COR-L47 (cell line): ENCODE measurements around the gene SRP9.
"Not testable (repeated sequence)": the region's sequence is repeated elsewhere in the genome, so short reads cannot be mapped to it uniquely, and the experiment has no call there.

Experiments
- DNase-seq: peaks from one replicate; lab custom pipeline; 2025; lab: John Stamatoyannopoulos, UW

SRP9 gene

DNA sequence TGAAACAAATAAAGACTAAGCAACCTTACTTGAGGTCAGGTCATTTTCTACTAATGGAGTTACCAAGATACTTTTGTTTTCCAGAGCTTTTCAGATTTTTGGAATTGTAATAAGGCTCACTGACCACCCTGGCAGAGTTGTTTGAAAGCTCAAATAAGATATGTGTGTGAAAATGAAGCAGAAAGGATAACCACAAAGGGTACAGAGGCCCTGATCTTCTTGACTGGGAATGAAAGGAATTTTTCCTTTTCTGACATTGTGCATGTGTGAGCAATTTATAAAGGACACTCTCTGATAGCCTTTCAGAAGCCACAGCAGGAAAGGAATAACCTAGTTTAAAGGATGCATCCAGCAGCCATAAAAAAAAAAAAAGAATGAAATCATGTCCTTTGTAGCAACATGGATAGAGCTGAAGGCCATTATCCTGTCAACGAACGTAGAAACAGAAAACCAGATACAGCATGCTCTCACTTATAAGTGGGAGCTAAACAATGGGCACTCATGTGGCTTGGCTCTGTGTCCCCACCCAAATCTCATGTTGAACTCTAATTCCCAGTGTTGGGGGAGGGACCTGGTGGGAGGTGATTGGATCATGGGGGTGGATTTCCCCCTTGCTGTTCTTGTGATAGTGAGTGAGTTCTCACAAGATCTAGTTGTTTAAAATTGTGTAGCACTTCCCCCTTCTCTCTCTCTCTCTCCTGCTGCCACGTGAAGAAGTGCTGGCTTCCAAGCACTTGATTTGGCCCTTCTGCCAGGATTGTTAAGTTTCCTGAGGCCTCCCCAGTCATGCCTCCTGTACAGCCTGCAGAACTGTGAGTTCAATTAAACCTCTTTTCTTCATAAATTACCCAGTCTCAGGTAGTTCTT is 3.1 kb upstream of the SRP9 start:
- no peak for DNase-seq

DNA sequence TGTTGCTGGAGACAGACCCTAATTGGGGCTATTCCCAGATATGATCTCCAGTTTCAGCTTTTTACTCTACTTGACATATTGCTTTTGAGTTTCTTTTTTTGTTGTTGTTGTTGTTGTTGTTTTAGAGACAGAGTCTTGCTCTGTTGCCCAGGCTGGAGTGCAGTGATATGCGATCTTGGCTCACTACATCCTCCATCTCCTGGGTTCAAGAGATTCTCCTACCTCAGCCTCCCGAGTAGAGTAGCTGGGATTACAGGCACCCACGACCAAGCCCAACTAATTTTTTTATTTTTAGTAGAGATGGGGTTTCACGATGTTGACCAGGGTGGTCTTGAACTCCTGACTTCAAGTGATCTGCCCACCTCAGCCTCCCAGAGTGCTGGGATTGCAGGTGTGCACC is 1.3 kb upstream of the SRP9 start:
- DNase-seq = no peak

GRCh38 chr1:225777058-225777582 is 506 bp upstream of the SRP9 start:
- DNase-seq = no peak

DNA sequence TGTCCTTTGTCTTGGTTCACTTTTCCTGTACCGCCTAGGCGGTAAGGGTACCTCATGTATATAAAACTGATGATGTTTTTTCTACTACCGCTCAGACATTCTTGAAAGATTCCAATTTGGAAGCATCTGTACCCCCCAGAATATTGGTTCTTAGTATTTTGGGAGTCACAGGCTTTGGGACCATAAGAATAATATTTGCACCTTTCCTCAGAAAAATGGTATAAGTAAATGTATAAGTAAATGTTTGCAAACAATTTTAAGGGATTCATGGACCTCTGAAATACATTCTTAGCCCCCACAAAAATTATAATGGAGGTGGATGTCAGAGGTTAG is 677 bp downstream of the SRP9 start:
- DNase-seq = no peak

DNA sequence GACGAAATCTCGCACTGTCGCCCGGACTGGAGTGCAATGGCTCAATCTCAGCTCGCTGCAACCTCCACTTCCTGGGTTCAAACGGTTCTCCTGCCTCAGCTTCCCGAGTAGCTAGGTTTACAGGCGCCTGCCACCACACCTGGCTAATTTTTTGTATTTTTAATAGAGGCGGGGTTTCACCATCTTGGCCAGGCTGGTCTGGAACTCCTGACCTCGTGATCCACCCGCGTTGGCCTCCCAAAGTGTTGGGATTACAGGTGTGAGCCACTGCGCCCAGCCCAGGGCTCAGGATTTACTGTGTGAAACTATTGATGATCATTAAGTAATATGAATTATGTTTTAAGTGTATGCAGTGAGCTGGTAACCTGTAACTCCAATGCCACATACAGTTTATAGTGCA is 1.5 kb downstream of the SRP9 start:
- DNase-seq = not testable (repeated sequence)

DNA sequence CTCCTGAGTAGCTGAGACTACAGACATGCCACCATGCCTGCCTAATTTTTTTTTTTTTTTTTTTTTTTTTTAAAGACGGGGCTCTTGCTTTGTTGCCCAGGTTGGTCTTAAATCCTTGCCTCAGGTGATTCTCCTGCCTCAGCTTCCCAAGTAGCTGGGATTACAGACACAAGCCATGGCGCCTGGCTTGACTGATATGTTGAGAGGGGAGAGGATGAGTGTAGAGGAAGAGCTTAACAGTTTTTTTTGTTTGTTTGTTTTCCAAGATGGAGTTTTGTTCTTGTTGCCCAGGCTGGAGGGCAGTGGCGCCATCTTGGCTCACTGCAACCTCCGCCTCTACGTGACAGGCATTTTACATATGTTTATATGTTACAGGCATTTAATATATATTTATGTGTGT is 2.5 kb downstream of the SRP9 start:
- no peak for DNase-seq

- no peak for DNase-seq
Measured at GRCh38 chr1:225780630-225781029, 3.0 kb downstream of the SRP9 start.

GRCh38 chr1:225789142-225789541 is 11.5 kb downstream of the SRP9 start:
- not testable (repeated sequence) for DNase-seq

- DNase-seq = no peak
Measured at GRCh38 chr1:225794954-225795353, 17.3 kb downstream of the SRP9 start.

DNA sequence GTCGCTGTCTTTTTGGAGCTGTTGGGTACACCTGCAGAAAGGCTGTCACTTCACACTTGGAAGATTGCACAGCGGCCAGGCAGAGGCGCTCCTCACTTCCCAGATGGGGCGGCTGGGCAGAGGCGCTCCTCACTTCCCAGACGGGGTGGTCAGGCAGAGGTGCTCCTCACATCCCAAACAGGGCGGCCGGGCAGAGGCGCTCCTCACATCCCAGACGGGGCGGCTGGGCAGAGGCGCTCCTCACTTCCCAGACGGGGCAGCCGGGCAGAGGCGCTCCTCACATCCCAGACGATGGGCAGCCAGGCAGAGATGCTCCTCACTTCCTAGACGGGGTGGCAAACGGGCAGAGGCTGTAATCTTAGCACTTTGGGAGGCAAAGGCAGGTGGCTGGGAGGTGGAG is 18.5 kb downstream of the SRP9 start:
- DNase-seq = not testable (repeated sequence)

- not testable (repeated sequence) for DNase-seq
Measured at GRCh38 chr1:225801146-225801545, 23.5 kb downstream of the SRP9 start.

DNA sequence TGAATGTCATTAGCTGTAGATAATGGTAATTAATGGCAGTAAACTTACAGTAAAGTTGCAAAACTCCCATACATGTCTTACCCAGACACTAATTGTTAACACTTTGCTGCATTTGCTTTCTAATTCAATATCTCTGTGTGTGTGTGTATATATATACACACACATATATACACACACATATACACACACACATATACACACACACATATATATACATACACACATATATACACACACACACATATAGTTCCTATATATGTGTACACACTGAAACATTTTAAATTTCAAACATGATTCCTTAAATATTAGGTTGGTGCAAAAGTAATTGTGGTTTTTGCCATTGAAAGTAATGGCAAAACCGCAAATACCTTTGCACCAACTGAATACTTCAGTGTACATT is 28.6 kb downstream of the SRP9 start:
- DNase-seq = no peak

DNA sequence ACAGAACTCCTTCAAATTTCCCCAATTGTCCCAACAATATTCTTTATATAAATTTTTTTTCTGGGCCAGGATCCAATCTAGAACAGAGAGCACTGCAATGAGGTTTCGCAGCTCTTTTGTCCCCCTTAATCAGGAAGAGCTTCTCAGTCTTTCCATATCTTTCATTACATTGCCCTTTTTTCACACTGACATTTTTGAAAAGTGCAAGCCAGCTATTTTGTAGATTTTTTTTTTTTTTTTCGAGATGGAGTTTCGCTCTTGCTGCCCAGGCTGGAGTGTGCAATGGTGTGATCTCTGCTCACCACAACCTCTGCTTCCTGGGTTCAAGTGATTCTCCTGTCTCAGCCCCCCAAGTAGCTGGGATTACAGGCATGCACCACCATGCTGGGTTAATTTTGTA is 29.1 kb downstream of the SRP9 start:
- not testable (repeated sequence) for DNase-seq

GRCh38 chr1:225808136-225808535 is 30.5 kb downstream of the SRP9 start:
- no peak for DNase-seq

DNA sequence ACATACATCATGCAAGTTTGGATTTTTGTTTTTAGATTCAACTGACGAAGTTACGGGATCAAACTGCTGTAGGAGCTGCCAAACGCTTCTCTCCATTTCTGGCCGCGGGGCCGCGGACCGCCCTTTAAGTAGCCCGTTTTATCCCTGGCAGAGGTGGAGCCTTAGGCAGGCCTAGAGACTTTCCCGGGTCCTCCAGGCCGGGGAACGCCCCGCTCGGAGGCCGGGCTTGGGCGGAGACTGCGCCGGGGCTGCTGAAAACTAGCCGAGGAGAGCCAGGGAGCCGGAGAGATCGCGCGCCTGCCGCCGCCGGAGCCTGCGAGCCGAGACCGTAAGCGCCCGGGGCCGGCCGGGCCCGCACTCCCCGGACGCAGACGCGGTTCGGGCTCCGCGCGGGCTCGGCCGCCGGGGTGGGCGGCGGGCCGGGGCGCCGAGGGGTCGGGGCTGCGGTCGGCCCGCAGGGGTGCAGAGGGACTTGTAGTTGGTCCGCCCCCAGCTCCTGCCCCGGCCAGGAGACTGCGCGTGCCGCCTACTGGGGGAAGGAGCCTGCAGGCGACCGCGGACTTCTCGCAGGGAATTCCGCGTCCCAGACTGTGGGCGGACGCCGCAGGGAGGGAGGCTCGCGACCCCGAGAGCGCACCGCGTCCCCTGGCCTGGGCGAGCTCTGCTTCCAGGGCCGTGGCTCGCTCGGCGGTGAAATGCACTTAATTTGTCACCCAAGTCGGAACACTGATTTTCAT is 32.4 kb downstream of the SRP9 start, which contains the start of gene EPHX1:
EPHX1 (plus strand) TSS at position 283 of the 737 bp plus-strand sequence. CDS start 18,606 bp downstream, outside the sequence.
- peak; percentile 80 for DNase-seq

- DNase-seq = not testable (repeated sequence)
Measured at GRCh38 chr1:225810579-225811538, 33.2 kb downstream of the SRP9 start.

DNA sequence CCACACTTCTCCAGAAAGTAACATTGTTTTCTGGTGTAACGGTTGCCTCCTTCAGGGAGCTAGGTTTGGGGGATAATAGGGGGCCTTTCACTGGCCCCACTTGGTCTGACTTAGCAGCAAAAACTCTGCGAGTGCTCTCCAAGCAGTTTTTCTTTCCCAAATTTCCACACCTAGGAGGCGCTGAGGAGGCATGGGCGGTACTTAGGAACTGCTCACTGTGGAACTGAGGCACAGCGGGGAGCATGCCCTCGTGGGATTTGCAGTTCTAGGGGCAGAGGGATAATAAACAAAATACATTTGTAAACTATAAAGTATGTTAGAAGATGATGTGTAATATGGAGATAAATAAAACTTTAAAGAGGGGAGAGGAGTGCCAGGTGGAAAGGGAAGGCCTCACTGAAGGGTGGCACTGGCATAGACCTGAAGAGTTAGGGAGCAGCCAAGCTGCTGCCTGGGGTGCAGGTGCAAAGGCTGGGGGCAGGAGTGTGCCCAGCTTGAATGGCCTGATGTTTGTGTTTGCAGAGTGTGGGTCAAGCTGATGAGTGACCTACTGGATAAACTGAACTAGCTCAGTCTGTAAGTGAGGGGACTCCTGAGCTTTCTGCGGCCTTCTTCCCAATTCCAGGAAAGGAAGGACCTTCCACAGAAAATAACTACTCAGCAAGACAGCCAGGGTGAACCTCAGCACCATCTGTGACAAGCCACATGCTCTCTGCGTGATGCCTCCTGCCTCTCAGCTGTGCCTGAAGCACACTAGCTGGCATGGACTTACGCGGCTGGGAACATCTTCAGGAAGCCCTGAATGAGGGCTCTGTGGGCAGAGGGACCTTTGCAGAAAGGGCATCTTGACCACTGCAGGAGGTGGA is 34.2 kb downstream of the SRP9 start:
- DNase-seq = no peak

DNA sequence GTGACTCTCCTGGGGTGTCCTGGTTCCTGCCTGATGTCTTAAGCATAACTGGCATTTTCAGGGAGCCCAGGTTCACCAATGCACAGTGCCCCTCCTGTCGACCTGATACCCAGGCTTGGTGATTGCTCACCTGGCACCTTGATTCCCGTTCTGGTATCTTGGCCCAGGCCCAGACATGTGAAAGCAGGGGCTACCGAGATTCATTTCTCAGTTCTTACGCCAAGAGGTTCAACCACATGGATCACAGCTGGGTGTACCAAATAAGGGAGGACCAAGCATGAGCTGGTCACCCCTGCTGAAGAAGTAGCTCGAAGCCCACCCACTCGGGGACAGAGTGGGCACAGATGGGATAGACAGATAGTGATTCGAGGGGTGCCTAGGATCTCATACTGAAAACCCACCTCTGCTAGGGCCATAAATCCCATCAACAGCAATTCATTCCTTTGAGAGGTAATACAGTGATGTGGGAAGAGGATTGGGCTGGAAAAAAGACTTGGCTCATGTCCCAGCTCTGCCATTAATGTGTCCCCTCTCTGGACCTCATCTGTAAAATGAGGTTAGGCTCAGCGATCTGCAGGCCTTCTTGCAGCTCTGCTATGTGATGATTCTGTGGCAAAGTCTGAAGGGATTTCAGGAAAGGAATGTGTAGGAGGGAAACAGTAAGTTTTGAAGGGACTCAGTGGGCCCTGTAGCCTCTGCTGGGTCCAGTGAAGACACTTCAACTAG is 35.0 kb downstream of the SRP9 start:
- no peak for DNase-seq

- DNase-seq = peak; percentile 28
Measured at GRCh38 chr1:225813214-225813964, 35.8 kb downstream of the SRP9 start.
